T-helper 2 cell treated with Interferon-gamma antibody and Interleukin-4, amounts not matched to agents 100 ng/mL and 5 ng/mL, for 36 hours (primary cell): ENCODE data around the gene MYO1B. TPM values are rescaled to one million over a fixed set of nuclear protein-coding genes. Genes with fewer than 3 reads are reported as not detected.

ENCODE experiments used
- intact Hi-C: fragments of 100-400 bp; cut with micrococcal nuclease; formaldehyde crosslinking; loops from one replicate; pipeline ENCODE4 v1.15.1; 2023
- total RNA-seq: library from RNA; stranded (reverse); gene quantifications from 2 replicates; pipeline ENCODE4 v1.2.3, GENCODE V29; 2022

MYO1B gene
- total RNA-seq, 1 donor from 2014 or later, result 2.8 TPM

DNA sequence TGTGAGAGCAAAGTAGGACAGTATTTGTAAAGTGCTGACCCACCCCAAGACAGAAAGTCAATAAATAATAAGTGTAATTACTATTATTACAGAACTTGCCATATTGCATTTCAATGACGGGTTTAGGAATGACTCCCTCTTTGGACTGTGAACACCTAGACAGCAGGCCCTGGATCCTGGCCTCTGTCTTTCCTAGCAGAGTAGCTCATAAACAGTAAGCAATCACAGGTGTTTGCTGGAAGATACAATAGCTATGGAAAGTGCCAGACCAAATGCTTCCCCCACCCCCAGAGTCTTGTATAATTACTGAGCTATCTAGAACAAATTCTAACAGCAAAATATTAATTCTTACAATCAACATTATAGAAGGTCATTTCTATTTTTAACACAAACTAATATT, 20.1 kb upstream of the MYO1B start:
- intact Hi-C loops, result no loop called here

DNA sequence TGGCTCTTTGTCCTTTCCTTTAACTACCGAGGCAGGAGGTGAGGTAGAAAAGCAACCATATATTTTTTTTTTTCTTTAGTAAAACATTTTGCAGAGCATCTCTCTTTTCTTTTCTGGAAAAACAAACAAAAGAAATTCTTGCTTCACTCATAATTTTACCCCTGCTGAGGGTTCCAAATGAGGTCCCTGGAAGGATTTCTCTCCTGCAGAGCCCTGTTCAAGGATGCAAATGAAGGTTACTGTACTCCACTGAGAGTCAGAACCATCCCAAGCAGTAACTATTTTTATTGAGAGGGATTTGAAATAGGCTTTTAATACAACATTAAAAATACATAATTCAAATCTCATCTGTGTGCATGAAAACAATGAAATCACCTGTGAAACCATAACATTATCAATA, 19.5 kb upstream of the MYO1B start:
- intact Hi-C loops, result no loop called here

DNA sequence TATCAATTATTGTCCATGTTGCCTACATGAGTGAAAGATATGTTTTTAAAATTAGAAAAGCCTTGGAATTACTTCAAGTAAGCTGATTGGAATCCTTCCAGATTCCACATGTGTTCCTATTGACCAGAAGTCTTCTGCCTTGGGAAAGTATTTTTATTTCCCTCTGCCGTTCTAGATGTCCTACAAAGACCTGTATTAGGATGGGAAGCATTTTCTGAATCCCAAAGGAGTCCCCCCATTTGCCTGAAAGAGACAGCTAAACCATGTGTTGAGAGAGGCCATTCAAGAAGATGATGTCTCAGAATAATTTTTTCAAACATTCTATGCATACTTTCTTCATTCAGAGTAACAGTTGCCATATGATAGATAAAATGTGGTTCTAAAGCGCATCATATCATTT, 19.0 kb upstream of the MYO1B start:
- intact Hi-C loops, result no loop called here

DNA sequence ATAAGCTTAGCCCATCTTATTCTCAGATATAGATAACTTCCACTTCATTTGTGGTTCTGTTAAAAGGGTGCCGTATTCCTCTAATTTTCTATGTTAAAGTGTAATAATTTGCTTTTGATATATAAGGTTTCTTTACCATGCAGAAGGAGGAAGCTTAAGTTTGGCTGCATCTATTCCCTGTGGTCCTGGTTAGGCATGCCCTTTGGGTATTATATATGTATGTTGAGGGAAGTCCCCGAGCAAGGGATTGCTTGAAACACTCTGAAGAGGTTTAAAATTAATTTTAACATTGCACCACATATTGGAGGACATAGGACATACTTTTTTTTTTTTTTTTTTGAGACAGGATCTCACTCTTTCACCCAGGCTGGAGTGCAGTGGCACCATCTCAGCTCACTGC, 16.9 kb upstream of the MYO1B start:
- intact Hi-C loops, result no loop called here

DNA sequence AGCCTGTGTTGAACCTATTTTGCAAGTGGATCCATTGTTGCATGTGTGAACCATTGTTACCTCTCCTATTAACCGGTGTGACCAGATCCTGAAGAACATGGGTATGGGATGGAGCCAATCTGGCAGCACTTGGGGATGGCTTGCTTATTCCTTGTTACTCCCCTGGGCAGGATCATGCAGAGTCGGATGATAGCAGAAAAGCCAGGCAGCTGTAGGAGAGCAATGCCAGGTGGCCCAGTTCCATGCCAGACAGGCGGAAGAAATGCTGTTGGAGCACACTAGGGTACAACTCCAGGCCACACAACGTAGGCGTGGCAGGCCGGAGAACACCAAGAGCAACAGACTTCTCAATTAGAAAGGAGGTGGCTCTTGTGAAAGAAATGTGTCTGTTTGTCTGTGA, 16.3 kb upstream of the MYO1B start:
- intact Hi-C loops, result no loop called here

DNA sequence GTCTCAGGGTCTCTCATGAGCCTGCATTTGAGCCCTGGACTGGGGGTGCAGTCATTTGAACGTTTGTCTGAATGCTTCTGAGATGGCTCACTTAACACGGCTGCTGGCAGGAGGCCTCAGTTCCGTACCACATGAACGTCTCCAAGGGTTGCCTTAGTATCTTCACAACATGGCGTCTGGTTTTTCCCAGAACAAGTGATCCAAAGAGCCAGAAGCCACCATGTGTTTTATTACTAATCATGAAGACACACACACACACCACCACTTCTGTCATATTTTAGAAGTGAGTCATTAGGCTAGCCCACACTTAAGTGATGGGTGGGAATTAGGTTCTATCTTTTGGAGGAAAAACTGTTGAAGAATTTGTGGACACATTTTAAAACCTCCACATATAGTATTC, 15.0 kb upstream of the MYO1B start:
- intact Hi-C loops, result no loop called here

DNA sequence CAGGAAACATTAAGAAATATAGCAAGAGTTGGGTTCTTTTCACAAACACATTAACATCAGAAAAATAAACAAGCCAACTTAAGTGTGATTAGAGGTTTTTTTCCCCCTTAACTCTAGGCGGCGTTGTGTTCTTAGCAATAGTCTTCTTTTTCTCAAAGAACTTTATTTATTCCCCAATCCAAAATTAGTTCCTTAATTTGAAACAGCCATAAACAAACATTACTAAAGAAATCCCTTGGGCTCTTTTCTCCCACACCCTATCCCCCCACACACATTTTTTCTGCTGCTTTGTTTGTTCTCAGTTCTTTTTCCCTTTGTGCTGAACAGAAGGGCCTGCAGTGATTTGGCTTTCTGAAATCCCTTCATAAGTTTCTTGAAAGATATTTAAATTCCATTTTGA, 13.2 kb upstream of the MYO1B start:
- intact Hi-C loops, result no loop called here

DNA sequence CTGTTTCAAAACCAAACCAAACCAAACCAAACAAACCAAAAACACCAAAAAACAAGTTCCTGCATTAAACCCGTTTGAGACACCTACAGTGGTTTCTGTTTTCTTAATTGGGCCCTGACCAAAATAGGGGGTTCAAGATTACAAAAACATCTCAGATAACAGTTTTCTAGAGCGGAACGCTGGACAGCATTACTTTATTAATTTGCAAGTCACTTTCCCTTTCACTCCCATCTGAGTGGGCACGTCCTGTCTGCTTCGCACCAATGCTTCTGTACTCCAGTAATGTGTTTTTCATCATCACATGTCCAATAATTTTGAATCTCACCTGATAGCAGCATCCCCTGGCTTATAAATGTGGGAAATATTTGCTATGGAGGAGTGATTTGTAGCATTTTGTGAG, 11.7 kb upstream of the MYO1B start:
- intact Hi-C loops, result no loop called here

DNA sequence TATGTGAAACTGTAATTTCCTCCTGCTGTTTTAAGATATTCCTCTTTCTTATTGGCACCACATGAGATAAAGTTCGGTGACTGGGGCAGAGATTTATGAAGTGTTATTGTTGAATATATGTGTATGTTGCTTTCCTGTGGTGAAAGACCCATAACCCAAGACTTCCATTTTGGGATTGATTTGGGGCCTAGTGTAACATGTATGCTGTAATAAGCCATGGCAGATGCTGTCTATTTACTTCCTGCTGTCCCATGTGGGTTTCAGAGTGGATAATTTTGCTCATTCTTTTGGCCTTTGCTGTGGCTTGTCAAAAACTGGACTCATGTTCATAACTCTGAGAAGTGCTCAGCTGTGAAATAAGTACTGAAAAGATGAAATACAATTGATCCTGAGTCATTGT, 10.8 kb upstream of the MYO1B start:
- intact Hi-C loops, result no loop called here

DNA sequence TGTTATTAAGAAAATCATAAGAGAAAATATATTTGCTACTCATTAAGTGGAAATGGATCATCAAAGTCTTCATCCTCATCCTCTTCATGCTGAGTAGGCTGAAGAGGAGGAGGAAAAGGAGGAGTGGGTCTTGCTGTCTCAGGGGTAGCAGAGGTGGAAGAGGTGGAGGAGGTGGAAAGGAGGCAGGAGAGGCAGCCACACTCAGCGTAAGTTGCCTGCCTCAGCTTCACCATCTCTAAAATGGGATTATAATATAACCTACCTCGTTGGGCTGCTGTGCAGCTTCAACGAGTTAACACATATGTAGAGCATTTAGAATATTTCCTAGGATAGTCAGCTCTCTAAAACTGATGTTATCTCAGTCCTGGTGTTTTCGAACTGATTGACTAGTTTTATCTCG, 4.3 kb upstream of the MYO1B start:
- intact Hi-C loops, result loop anchor here (5.0 kb wide), 1 partner anchor 286 kb away; no protein-coding TSS in a partner anchor

DNA sequence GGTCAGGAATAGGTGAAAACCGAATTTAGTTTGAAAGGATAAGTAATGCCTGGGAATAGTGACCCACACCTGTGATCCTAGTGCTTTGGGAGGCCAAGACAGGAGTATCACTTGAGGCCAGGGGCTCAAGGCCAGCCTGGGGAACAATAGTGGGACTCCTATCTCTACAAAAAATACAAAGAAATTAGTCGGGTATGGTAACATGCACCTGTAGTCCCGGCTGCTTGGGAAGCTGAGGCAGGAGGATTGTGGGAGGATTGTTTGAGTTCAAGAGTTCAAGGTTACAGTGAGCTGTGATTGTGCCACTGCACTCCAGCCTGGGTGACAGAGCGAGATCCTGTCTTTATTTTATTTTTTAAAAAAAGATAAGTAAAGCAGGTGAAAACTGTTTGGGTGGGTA, 3.8 kb upstream of the MYO1B start:
- intact Hi-C loops, result loop anchor here (5.0 kb wide), 1 partner anchor 286 kb away; no protein-coding TSS in a partner anchor

DNA sequence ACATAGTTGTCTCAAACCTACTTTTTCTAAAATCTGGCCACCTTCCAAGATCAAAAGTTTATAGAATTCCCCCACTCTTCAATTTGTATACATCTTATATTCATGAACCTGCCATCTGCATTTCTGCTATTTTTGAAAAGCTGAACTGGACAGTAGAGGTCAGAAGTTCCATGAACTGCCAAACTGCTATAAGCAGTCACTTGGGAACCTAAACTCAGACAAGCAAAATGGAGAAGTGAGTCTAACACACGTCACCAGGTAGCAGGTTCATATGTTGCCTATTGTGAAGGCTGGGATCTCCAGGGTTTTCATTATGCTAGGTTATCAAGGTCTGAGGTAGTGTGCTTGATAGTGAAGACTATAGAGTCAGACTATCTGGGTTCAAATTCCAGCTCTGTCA, 2.0 kb upstream of the MYO1B start:
- intact Hi-C loops, result loop anchor here (5.0 kb wide), 1 partner anchor 284 kb away; no protein-coding TSS in a partner anchor

DNA sequence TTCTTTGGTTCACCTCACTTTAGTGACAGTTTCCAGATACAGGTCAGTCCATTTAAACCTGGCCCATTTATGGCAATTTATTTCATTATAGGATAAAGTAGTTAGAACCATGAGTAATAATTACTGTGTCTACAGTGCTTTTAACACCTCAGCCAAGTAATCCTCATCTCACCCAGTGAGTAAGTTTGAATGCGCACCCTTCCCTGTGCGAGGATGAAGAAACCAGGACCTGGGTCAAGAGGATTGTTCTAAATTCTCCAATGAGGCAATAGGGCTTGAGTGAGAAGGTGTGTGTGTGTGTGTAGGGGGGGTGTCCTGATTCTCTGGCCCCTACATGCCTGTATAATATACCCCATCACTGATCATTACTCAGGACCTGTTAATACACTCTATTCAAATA, 854 bp upstream of the MYO1B start:
- intact Hi-C loops, result loop anchor here (5.0 kb wide), 1 partner anchor 283 kb away; no protein-coding TSS in a partner anchor

DNA sequence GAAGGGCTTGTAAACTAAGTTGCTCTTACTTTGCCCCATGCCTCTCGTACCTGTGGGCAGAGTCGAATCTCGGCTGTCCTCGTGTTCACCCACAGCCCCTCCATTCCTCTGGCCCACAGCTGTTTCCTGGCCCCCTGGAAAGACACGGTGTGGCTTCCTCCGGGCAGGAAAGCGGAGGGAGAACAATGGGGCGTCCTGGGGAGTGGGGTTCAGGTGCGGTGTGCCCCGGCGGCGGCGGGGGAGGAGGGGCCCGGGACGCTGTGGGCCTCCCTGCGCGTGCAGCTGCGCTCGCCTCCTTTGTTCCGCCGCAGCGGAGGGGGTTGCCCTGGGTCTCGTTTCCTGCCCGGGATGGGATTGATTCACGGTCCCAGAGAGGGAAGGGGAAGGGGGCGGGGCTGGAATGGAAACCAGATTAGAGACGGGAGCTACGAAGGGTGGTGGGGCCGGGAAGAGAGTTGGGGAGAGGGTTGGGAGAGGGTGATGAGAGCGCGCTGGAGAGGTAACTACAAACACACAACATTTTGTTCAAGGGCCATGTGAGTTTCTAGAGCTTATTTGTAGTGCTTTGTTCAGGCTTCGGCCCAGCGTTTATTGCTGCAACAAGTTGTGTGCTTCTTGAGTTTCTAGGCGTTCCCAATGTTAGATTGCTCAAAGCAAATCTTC, 796 bp downstream of the MYO1B start:
- intact Hi-C loops, result loop anchor here (5.0 kb wide), 2 partner anchors 44 to 79 kb away; no protein-coding TSS in a partner anchor

DNA sequence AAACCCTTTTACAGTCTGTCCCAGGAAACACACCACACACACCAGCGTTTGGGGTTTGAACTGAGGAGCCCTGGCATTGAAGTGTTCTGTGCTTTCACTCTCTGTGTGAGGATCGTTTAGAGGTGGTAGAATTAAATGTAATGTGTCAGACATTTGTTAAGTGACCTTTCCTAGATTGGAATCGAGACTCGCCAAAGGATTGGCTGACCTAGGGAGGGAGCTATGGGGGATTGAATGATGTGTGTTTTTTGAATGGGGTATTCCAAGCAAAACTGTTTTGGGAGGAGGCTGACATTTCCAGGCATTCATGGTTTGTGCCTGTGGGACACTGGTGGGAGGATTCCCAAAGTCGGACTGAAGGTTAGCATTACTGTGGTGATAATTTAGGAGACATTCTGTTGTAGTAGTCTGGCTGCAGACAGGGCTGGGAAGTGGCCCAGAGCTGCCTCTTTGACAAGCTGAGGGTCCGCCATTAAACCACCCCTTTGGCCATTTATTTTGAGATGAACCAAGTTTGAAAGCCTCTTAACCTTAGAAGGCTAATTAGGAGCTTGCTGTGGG, 1.7 kb downstream of the MYO1B start:
- intact Hi-C loops, result loop anchor here (5.0 kb wide), 2 partner anchors 45 to 80 kb away; no protein-coding TSS in a partner anchor

DNA sequence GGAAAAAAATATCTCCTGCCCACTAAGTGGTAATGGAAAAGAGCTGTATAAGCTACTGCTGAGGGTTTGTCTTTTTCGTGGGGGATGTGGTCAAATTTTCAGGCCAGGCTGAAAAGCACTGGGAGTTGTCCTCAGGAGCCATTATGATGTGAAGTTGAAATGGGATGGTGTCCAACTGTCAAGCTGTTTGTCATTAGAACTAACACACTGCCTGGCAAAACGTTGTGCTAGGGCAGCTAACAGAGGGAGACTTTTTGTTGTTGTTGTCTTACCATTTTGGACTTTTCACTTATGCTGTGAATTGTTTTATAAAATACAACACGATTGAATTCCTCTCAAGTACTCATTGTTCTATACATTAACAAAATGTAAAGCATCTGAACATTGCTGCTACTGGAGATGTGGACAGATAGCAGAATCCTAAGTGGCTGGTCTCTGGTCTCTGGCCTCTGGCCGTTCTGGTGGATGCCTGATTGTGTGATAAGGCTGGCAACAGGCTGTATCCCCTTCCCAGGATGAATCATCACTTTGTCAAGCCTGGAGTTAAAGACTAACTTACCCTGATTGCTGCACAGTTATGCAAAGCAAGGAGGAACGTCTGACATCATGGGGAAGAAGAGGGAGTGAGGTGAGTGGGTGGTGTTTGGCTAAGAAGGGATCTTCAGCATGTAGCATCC, 2.3 kb downstream of the MYO1B start:
- intact Hi-C loops, result loop anchor here (5.0 kb wide), 2 partner anchors 45 to 80 kb away; no protein-coding TSS in a partner anchor

DNA sequence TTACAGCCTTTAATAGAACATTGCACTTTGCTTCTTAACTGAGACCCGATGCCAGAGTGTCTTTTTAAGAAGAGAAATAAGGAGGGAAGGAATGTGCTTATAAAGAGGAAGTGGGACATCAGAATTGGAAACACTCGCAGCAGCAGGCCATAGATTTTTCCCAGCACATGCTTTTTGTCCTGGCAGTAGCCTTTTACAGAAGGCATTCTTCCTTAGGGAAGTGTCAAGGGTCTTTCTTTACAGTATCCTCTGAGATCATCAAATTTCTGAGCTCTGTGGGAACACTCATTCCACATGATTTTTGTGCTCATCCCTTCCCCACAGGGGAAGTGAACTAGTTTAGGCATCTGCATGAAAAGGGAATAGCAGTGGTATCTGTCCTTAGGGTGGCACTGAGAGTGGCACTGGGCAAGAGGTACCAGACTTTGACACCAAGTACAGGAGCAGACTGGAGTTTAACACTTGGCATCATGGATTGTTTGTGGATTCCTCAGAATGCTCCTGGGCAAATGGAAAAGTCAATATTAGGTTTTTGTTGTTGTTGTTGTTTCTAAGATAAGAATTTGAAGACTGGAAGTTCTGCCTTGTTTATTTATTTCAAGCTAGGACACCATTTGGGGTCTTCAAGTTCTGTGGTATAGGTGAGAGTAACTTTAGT, 4.1 kb downstream of the MYO1B start:
- intact Hi-C loops, result loop anchor here (5.0 kb wide), 2 partner anchors 47 to 82 kb away; no protein-coding TSS in a partner anchor

DNA sequence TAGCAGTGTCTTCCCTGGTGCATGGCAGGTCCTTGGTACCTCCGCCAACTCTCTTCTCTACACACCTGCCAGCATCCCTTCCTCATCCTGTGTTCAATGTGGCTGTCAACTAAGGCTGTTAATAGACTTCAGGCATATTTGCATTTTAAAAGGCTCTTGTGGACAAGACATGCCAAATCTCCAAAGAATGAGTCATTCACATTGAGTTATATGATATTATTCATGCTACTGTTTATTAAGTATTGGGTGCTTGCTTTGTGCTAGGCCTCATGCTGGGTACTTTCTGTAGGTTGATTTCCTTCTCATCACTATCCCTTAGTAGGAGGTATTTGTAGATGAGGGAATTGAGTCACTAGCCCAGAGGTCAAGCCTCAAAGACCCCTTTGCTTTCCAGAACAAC, 5.2 kb downstream of the MYO1B start:
- intact Hi-C loops, result no loop called here

DNA sequence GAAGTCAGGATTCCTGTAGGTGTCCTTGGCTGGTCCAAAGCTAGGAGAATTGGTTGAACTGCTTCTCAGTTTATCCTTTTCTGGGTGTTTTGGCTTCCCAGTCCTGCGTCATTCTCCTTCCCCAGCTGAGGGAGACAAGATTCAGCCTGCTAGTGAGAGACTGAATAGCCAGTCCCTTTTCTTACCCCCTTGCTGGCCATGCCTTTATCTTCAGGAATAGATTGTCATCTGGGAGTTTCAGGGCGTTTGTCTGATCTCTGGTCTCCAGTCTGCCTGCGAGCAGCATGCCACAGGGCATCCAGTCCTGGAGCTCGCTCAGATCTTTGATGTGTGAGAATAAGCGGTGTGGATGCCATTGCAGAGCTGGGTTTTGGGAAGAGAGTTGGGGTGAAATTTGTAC, 5.8 kb downstream of the MYO1B start:
- intact Hi-C loops, result no loop called here

DNA sequence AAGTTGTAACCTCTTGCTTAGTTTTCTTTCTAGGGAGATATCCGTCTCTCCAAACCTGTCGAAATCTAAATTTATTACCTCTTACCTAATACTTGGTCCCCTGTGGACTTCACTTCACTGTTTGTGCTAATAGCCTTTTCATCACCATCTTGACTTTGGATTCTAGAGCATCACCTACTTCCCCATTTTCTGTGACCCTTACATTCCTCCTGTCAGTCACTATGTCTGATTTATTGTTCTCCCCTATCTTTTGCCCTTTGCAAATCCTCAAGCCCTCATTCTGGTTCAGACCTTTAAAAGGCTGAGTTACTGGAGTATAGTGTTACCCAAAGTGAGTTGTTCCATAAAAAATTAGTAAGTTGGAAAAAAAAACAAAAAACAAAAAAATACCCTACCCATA, 7.5 kb downstream of the MYO1B start:
- intact Hi-C loops, result no loop called here

DNA sequence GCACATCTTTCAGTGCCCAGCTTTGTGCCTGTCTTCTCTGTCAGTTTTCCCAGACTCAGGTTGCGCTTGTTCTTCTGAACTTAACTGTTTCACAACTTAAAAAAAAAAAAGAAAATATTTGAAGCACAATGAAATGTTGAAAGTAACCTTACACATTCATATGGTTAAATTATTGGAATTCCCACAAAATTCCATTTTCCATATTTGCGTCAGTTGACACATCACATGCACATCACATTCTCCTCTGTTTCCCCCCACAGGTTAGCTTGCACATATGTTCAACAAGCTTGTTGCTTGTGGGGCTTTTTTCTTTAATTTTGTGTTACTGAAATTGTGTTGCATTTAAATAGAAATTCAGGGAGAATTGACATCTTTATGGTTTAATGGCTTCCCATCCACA, 8.3 kb downstream of the MYO1B start:
- intact Hi-C loops, result no loop called here

DNA sequence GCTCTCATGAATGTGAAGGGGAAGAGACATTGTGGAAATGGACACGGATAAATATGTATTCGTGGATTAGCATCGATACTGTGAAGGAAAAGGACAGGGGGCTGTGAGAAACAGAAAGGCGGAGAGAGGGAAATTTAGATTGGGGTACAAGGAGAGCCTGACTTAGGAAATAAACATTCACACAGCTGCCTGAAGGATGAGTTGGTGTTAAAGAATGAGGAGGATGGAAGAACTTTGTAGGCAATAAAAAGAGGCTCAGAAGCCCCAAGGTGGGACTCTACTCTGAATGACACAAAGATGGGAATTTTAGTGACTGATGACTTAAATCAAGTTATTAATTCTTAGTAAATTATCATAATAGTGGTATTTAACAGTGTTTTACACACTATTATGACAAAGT, 10.1 kb downstream of the MYO1B start:
- intact Hi-C loops, result no loop called here
